Memory B cell (primary cell): ENCODE data around the gene CFAP100.

ENCODE experiments used
- ATAC-seq: fragments of 150-1000 bp; cut with Tn5 transposase; 2 replicates; pipeline ENCODE4 v1.10.0; 2021; ENCODE audit warnings: low read depth, mild to moderate bottlenecking, moderate library complexity
- DNase-seq, 2 donors: peaks; one replicate each; pipeline ENCODE4 v3.0.0; 2022; ENCODE audit warnings: low spot score in 2 of 2
- H3K27ac Mint-ChIP-seq: one replicate; pipeline ENCODE4 v1.8.0; 2022; ENCODE audit warnings: mild to moderate bottlenecking, moderate library complexity, mixed read lengths
- H3K27me3 Mint-ChIP-seq: one replicate; pipeline ENCODE4 v1.8.0; 2022; ENCODE audit warnings: mixed read lengths
- H3K36me3 Mint-ChIP-seq: one replicate; pipeline ENCODE4 v1.8.0; 2022; ENCODE audit warnings: mild to moderate bottlenecking, mixed read lengths
- H3K4me1 Mint-ChIP-seq: one replicate; pipeline ENCODE4 v1.8.0; 2022; ENCODE audit warnings: mixed read lengths
- H3K4me3 Mint-ChIP-seq: one replicate; pipeline ENCODE4 v1.8.0; 2022; ENCODE audit warnings: mild to moderate bottlenecking, moderate library complexity, mixed read lengths
- H3K9me3 Mint-ChIP-seq: one replicate; pipeline ENCODE4 v1.8.0; 2022; ENCODE audit warnings: mixed read lengths

Gene CFAP100

DNA sequence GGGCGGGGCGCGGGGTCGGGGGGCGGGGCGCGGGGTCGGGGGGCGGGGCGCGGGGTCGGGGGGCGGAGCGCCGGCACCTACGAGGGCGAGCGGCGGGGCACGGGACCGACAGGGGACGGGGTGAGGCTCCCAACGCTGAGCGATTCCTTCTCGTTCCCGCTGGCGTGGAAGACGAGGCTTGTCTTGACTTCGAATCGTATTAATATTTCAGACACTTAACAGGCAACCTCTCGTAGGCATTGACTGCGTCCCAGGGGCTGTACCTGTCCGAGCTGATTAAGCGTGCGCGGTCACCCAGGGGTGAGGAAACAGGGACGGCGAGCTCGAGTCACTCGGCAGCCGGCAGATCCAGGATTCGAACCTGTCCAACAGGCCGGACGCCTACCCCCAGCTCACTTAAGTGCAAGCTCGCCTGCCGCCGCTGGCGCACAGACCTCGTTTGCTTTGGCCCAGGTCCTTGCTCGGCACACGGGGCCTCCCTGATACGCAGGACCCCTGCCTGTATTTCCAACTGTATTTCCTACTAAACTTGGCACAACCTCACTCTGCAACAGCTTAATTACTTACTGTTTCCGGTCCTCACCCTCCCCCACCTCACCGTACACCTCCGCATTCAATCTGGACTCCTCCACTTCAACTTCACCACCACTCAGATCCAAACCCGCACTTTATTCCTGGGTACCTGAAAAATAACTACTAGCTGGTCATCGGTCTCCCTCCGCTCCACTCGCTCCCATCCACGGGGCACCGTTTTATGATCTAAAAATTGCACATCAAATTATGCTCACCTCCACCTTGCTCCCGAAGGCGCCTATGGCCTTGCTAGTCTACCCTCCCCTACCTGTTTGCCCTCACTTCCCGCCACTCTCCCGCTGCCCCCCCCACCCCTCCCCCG is 81.7 kb downstream of the CFAP100 start:
- Mint-ChIP-seq H3K36me3 (peaks cover 3% of the 10 kb centered on the region), H3K4me1 (peaks cover 27% of the 10 kb centered on the region), H3K27ac (peak overlapping the region; percentile 43), H3K4me3 (peak overlapping the region; percentile 79), H3K27me3 (no peaks in the 10 kb centered on the region), H3K9me3 (no peaks in the 10 kb centered on the region)
- ATAC-seq (peak; percentile 24), DNase-seq (peak in 1 of 2 donors; percentile 66)

GRCh38 chr3:126477061-126477380 is 82.3 kb downstream of the CFAP100 start:
- Mint-ChIP-seq H3K27ac (peak overlapping the region; percentile 43), H3K9me3 (no peaks in the 10 kb centered on the region), H3K4me3 (peak overlapping the region; percentile 79), H3K36me3 (peaks cover 3% of the 10 kb centered on the region), H3K4me1 (peaks cover 27% of the 10 kb centered on the region), H3K27me3 (no peaks in the 10 kb centered on the region)
- ATAC-seq (no peak), DNase-seq (no peak)

DNA sequence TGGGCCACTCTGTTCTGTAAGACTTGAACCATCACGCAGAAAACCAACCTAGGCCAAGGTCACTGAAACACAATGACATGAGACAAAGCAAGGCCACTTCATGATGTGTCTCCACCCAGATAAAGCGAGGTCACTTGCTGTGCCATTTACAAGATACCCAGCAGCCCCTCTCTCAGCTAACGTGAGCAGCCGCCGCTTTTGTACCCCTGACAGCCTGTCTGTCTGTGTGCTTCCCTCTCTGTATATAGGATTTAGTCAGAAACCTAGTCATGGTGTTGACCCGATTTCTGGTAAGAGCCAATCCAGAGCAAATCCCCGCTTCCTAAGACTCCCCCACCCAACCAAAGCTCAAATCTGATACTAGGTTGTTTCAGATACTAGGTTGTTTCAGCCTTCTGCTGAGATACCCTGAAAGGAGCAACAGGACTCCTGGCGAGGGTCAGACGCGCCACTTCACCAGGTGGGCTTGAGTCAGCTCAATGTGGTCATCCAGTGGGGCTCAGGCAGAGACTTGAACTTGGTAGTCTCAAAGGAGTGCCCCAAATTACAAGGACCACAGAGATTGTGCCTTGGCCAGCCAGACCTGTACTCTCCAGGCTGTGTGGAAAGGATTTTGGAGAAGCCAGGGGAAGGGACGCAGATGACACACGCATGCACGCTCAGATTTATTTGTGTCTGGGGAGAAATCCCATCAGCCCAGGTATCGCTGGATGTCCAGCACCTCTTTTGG is 84.0 kb downstream of the CFAP100 start:
- DNase-seq (no peak), ATAC-seq (no peak)
- Mint-ChIP-seq H3K4me1 (peaks cover 12% of the 10 kb centered on the region), H3K9me3 (no peaks in the 10 kb centered on the region), H3K27ac (no peak overlapping the region), H3K27me3 (no peaks in the 10 kb centered on the region), H3K4me3 (no peak overlapping the region), H3K36me3 (no peaks in the 10 kb centered on the region)

DNA sequence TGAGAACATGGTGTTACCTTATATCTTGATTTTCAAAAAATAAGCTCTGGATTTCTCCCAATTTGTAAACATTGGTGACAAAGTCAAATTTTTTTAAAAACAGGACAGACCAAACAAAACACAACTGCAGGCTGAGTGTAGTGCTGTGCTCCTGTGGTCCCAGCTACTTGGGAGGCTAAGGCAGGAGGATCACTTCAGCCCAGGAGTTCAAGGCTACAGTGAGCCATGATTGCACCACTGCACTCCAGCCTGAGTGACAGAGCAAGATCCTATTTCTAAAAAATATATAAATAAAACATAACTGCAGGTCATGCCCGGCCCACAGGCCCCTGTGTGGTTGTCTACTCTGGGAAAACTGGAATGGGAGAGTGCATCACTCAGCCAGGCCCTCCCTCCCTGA is 84.9 kb downstream of the CFAP100 start:
- peaks cover 9% of the 10 kb centered on the region for H3K4me1 Mint-ChIP-seq
- ATAC-seq (no peak), DNase-seq (no peak)
- no peaks in the 10 kb centered on the region for H3K36me3 Mint-ChIP-seq
- no peaks in the 10 kb centered on the region for H3K9me3 Mint-ChIP-seq
- H3K27ac Mint-ChIP-seq = no peak overlapping the region
- no peaks in the 10 kb centered on the region for H3K27me3 Mint-ChIP-seq
- no peak overlapping the region for H3K4me3 Mint-ChIP-seq

DNA sequence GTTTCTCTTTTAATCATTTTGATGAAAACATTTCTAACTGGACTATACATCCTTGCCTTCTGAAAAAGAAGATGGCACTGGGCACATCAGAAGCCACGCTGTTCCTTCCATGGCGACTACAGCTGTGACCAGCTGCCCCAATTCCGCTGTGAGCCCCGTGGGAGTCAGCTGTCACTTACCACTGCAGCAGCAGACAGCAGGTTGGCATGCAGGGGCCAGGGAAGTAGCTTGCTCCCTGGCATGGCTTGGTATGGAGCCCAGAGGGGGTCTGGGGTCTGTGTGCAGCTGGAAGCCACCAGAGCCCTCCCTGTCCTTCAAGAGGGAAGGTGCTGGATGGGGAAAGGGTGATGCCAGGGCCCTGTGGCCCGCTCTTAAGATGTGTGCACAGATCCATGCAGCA is 85.5 kb downstream of the CFAP100 start:
- no peak overlapping the region for H3K27ac Mint-ChIP-seq
- H3K27me3 Mint-ChIP-seq = no peaks in the 10 kb centered on the region
- no peak overlapping the region for H3K4me3 Mint-ChIP-seq
- DNase-seq (no peak), ATAC-seq (no peak)
- no peaks in the 10 kb centered on the region for H3K9me3 Mint-ChIP-seq
- no peaks in the 10 kb centered on the region for H3K36me3 Mint-ChIP-seq
- H3K4me1 Mint-ChIP-seq = peaks cover 7% of the 10 kb centered on the region

DNA sequence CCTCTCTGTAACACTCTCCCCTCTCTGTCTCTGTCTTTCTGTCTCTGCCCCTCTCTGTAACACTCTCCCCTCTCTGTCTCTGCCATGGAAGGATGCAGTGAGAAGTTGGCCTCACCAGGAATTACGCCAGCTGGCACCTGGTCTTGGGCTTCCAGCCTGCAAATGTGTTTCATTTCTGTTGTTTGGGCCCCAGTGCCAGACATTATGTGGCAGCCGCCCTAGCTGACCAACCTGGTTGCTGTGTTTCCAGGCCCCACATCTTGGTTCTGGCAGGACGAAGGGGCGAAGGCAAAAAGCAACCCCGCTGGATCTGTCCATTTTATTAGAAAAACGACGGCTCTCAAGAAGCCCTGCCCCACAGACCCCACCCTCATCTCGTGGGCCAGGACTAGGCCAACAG is 86.2 kb downstream of the CFAP100 start:
- H3K27ac Mint-ChIP-seq = no peak overlapping the region
- DNase-seq = no peak

GRCh38 chr3:126481808-126482502 is 87.2 kb downstream of the CFAP100 start:
- Mint-ChIP-seq H3K27ac (no peak overlapping the region), H3K4me3 (no peak overlapping the region), H3K36me3 (no peaks in the 10 kb centered on the region), H3K9me3 (no peaks in the 10 kb centered on the region), H3K4me1 (peaks cover 5% of the 10 kb centered on the region), H3K27me3 (peaks cover 3% of the 10 kb centered on the region)
- DNase-seq (no peak), ATAC-seq (no peak)

More for the DNA sequence above, 86.2 kb downstream of the CFAP100 start:
- Mint-ChIP-seq H3K36me3 (no peaks in the 10 kb centered on the region), H3K27me3 (no peaks in the 10 kb centered on the region), H3K4me1 (peaks cover 7% of the 10 kb centered on the region), H3K9me3 (no peaks in the 10 kb centered on the region), H3K4me3 (no peak overlapping the region)
- ATAC-seq = no peak

DNA sequence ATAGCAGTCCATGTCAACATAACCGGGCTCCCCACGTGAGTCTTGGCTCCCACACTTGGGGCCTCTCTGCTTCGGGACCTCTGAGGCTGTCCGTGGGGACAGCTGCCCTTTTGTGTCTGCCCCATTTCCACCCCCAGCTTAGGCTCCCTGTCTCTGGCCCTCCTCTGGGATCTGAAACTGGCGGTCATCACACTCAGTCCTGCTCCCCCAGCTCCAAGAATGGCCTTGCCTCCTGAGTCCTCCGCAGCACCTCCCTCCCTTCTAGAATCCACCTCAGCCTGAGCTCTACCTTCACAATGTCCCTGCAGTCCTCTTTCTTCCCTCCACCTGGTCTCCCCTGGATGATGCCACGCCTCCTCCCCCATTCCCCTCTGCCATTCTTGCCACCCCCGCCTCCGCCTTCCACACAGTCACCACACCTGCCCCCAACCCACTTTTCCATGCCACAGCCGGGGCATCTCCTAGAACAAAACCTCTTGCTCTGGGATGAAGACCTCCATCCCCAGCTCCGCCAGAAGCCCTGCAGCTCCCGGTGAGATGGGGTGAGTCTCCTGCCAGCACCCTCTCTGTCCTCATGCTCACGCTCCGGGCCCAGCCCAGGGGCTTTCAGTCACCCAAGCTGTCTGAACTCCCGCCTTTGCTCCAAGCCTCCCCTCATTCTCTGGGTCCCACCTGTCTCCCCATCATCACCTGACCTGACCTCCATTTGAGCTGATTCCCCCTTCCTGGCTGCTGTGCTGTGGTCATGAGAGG is 88.0 kb downstream of the CFAP100 start:
- H3K4me3 Mint-ChIP-seq = no peak overlapping the region
- no peak overlapping the region for H3K27ac Mint-ChIP-seq
- peaks cover 3% of the 10 kb centered on the region for H3K27me3 Mint-ChIP-seq
- ATAC-seq (no peak), DNase-seq (no peak)
- H3K9me3 Mint-ChIP-seq = no peaks in the 10 kb centered on the region
- no peaks in the 10 kb centered on the region for H3K36me3 Mint-ChIP-seq
- H3K4me1 Mint-ChIP-seq = peaks cover 6% of the 10 kb centered on the region

- H3K36me3 Mint-ChIP-seq = no peaks in the 10 kb centered on the region
- DNase-seq = no peak
- no peaks in the 10 kb centered on the region for H3K9me3 Mint-ChIP-seq
- H3K4me3 Mint-ChIP-seq = no peak overlapping the region
- peaks cover 6% of the 10 kb centered on the region for H3K4me1 Mint-ChIP-seq
- H3K27me3 Mint-ChIP-seq = peaks cover 3% of the 10 kb centered on the region
- no peak for ATAC-seq
- H3K27ac Mint-ChIP-seq = no peak overlapping the region
Measured at GRCh38 chr3:126483321-126483761, 88.6 kb downstream of the CFAP100 start.

- Mint-ChIP-seq H3K27me3 (peaks cover 3% of the 10 kb centered on the region), H3K27ac (no peak overlapping the region), H3K36me3 (no peaks in the 10 kb centered on the region), H3K9me3 (no peaks in the 10 kb centered on the region), H3K4me1 (peaks cover 6% of the 10 kb centered on the region), H3K4me3 (no peak overlapping the region)
- ATAC-seq = no peak
- DNase-seq = no peak
Measured at GRCh38 chr3:126484148-126484547, 89.4 kb downstream of the CFAP100 start.

DNA sequence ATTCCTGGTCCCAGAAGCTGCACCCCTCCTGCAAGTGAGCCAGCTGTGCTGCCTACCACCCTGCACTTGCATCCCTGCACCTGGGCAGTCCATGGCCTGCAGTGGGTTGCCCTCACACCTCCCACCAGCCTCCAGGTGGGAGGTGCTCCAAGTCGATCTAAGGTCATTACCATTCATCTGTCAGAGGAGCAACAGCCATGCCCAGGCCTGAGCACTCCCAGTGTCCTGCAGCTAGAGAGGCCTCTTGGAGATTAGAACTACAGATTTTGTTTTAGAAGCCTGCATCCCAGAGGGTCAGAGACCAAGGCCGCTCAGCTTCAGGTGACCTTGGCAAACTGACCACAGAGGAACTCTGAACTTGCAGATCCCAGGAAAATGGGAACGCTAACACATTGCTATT is 90.0 kb downstream of the CFAP100 start:
- ATAC-seq = no peak
- Mint-ChIP-seq H3K27ac (no peak overlapping the region), H3K4me3 (no peak overlapping the region), H3K9me3 (no peaks in the 10 kb centered on the region), H3K27me3 (peaks cover 3% of the 10 kb centered on the region), H3K36me3 (no peaks in the 10 kb centered on the region), H3K4me1 (peaks cover 6% of the 10 kb centered on the region)
- no peak for DNase-seq

GRCh38 chr3:126485176-126485897 is 90.6 kb downstream of the CFAP100 start:
- Mint-ChIP-seq H3K27me3 (peaks cover 3% of the 10 kb centered on the region), H3K4me1 (peaks cover 6% of the 10 kb centered on the region), H3K36me3 (no peaks in the 10 kb centered on the region), H3K27ac (no peak overlapping the region), H3K4me3 (no peak overlapping the region), H3K9me3 (no peaks in the 10 kb centered on the region)
- ATAC-seq (no peak), DNase-seq (no peak)

GRCh38 chr3:126485956-126486355 is 91.2 kb downstream of the CFAP100 start:
- no peak for ATAC-seq
- Mint-ChIP-seq H3K36me3 (no peaks in the 10 kb centered on the region), H3K27ac (no peak overlapping the region)

More at GRCh38 chr3:126485956-126486355, 91.2 kb downstream of the CFAP100 start:
- no peak overlapping the region for H3K4me3 Mint-ChIP-seq
- H3K9me3 Mint-ChIP-seq = no peaks in the 10 kb centered on the region
- H3K4me1 Mint-ChIP-seq = peaks cover 6% of the 10 kb centered on the region
- H3K27me3 Mint-ChIP-seq = peaks cover 3% of the 10 kb centered on the region
- no peak for DNase-seq
